Mucosa of descending colon (tissue), 3 donors: ENCODE measurements around the gene ALG3. TPM values are rescaled to one million over a fixed set of nuclear protein-coding genes. Genes with fewer than 3 reads are reported as not detected.

ENCODE experiments used
- ATAC-seq: fragments of 200-7000 bp; cut with Tn5 transposase; one replicate; pipeline ENCODE4 v1.9.1; 2020; ENCODE audit warnings: mild to moderate bottlenecking, moderate library complexity
- DNase-seq, 3 donors: peaks; one replicate each; pipeline ENCODE4 v3.0.0-alpha.2; 2020
- H3K36me3 ChIP-seq: fragments of 200-600 bp; one replicate; pipeline ENCODE4 v1.8.0; 2021; ENCODE audit warnings: low read depth, mild to moderate bottlenecking
- H3K4me1 ChIP-seq: fragments of 200-600 bp; one replicate; pipeline ENCODE4 v1.8.0; 2021; ENCODE audit warnings: low read depth, mild to moderate bottlenecking
- H3K4me3 ChIP-seq: fragments of 200-600 bp; one replicate; pipeline ENCODE4 v1.8.0; 2021; ENCODE audit warnings: mild to moderate bottlenecking
- H3K9me3 ChIP-seq: fragments of 200-600 bp; one replicate; pipeline ENCODE4 v1.8.0; 2021; ENCODE audit warnings: mild to moderate bottlenecking
- intact Hi-C, 2 donors: fragments of 100-400 bp; cut with DNase I in 1 of 2; cut with micrococcal nuclease in 1 of 2; formaldehyde crosslinking; loops; one replicate each; pipeline versions ENCODE4 v1.11.0 to v1.11.1; 2022; cut with DNase I, micrococcal nuclease
- total RNA-seq, 3 donors: library from RNA; stranded (reverse); fragmentation: NEBNext Ultra II Directional in 2 of 3; extraction: Animal tissue kit (Norgen Biotek cat#: 25700) in 2 of 3; gene quantifications; one replicate each; pipeline versions ENCODE4 v1.2.1 to v1.2.4, GENCODE V29; 2021 to 2023
- TF ChIP-seq, protein P1 (sequence below): fragments of 200-600 bp; IDR thresholded peaks from one replicate; pipeline ENCODE4 v1.8.0; 2022; ENCODE audit warnings: antibody characterized with exemption, mild to moderate bottlenecking
- donor health status: DM: no; HTN: no; CAD: no; lungs with moderate emphysema.
- donor health status: DM: no; HTN: no; CAD: no.
- donor health status: DM: no; HTN: yes; CAD: no.

ALG3 gene
- total RNA-seq, 3 donors from 2014 or later = 30.8 to 39.9 (median 34.5) TPM

GRCh38 chr3:184261854-184262763 lies 13.3 kb upstream of the ALG3 start:
- intact Hi-C loops = no loop called here
- Histone ChIP-seq H3K9me3 (no peaks in the 10 kb centered on the region), H3K36me3 (no peaks in the 10 kb centered on the region), H3K4me3 (no peak overlapping the region), H3K4me1 (peaks cover 23% of the 10 kb centered on the region)
- no peak for DNase-seq
- TF ChIP-seq, protein P1, sequence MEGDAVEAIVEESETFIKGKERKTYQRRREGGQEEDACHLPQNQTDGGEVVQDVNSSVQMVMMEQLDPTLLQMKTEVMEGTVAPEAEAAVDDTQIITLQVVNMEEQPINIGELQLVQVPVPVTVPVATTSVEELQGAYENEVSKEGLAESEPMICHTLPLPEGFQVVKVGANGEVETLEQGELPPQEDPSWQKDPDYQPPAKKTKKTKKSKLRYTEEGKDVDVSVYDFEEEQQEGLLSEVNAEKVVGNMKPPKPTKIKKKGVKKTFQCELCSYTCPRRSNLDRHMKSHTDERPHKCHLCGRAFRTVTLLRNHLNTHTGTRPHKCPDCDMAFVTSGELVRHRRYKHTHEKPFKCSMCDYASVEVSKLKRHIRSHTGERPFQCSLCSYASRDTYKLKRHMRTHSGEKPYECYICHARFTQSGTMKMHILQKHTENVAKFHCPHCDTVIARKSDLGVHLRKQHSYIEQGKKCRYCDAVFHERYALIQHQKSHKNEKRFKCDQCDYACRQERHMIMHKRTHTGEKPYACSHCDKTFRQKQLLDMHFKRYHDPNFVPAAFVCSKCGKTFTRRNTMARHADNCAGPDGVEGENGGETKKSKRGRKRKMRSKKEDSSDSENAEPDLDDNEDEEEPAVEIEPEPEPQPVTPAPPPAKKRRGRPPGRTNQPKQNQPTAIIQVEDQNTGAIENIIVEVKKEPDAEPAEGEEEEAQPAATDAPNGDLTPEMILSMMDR = no peak
- ATAC-seq = peak; percentile 27

GRCh38 chr3:184261270-184261853 lies 12.6 kb upstream of the ALG3 start, which contains the start of gene CAMK2N2:
TSS of gene CAMK2N2 (minus strand) at chr3:184261553. CDS start at chr3:184261285, 268 bp downstream.
- ATAC-seq (peak; percentile 77), DNase-seq (peak in 2 of 3 donors; percentile 47 to 70)
- no peaks in the 10 kb centered on the region for H3K9me3 ChIP-seq
- no peaks in the 10 kb centered on the region for H3K36me3 ChIP-seq
- TF ChIP-seq, protein P1 = no peak
- H3K4me3 ChIP-seq = no peak within 1 kb of the TSS
- H3K4me1 ChIP-seq = peaks cover 23% of the 10 kb centered on the region
- intact Hi-C loops = no loop called here

- H3K36me3 ChIP-seq = no peaks in the 10 kb centered on the region
- TF ChIP-seq, protein P1 = no peak
- H3K4me3 ChIP-seq = no peak overlapping the region
- intact Hi-C loops = no loop called here
- DNase-seq (no peak), ATAC-seq (no peak)
- H3K4me1 ChIP-seq = peaks cover 23% of the 10 kb centered on the region
- no peaks in the 10 kb centered on the region for H3K9me3 ChIP-seq
These were observed 12.0 kb upstream of the ALG3 start for GRCh38 chr3:184260724-184261269.

GRCh38 chr3:184259878-184260723 lies 11.3 kb upstream of the ALG3 start:
- H3K4me1 ChIP-seq = peaks cover 23% of the 10 kb centered on the region
- no peaks in the 10 kb centered on the region for H3K9me3 ChIP-seq
- TF ChIP-seq, protein P1 = no peak
- ATAC-seq (peak; percentile 75), DNase-seq (peak in 2 of 3 donors; percentile 54 to 61)
- H3K36me3 ChIP-seq = no peaks in the 10 kb centered on the region
- intact Hi-C loops = loop anchor here in 1 of 2 donors (10.0 kb wide), 1 partner anchor 365 kb away; no protein-coding TSS in a partner anchor
- no peak overlapping the region for H3K4me3 ChIP-seq

- no peak for DNase-seq
- H3K36me3 ChIP-seq = no peaks in the 10 kb centered on the region
- no peak overlapping the region for H3K4me3 ChIP-seq
- intact Hi-C loops = loop anchor here in 1 of 2 donors (10.0 kb wide), 1 partner anchor 365 kb away; no protein-coding TSS in a partner anchor
- TF ChIP-seq, protein P1 = no peak
- peaks cover 23% of the 10 kb centered on the region for H3K4me1 ChIP-seq
- no peak for ATAC-seq
- no peaks in the 10 kb centered on the region for H3K9me3 ChIP-seq
These were observed 10.7 kb upstream of the ALG3 start for GRCh38 chr3:184259396-184259877.
